Upper lobe of right lung (tissue), 1 donor: ENCODE results near the gene AGFG1. TPM values are rescaled to one million over a fixed set of nuclear protein-coding genes. Genes with fewer than 3 reads are reported as not detected.

Experiments used
- ATAC-seq: fragments of 200-7000 bp; cut with Tn5 transposase; one replicate; pipeline ENCODE4 v1.9.1; 2020; ENCODE audit warnings: mild to moderate bottlenecking, moderate library complexity
- DNase-seq: peaks from one replicate; pipeline ENCODE4 v3.0.0-alpha.2; 2020
- H3K27ac ChIP-seq: fragments of 200-600 bp; one replicate; pipeline ENCODE4 v1.8.0; 2022
- H3K27me3 ChIP-seq: fragments of 200-600 bp; one replicate; pipeline ENCODE4 v1.8.0; 2022; ENCODE audit warnings: mild to moderate bottlenecking
- H3K36me3 ChIP-seq: fragments of 200-600 bp; one replicate; pipeline ENCODE4 v1.8.0; 2022
- H3K4me1 ChIP-seq: fragments of 200-600 bp; one replicate; pipeline ENCODE4 v1.8.0; 2022
- H3K4me3 ChIP-seq: fragments of 200-600 bp; one replicate; pipeline ENCODE4 v1.8.0; 2022; ENCODE audit warnings: mild to moderate bottlenecking
- H3K9me3 ChIP-seq: fragments of 200-600 bp; one replicate; pipeline ENCODE4 v1.8.0; 2022
- intact Hi-C: fragments of 100-400 bp; cut with DNase I; formaldehyde crosslinking; loops from one replicate; pipeline ENCODE4 v1.11.0; 2022
- total RNA-seq: library from RNA; stranded (reverse); fragmentation: NEBNext Ultra II Directional; extraction: Animal tissue kit (Norgen Biotek cat#: 25700); gene quantifications from one replicate; pipeline ENCODE4 v1.2.1, GENCODE V29; 2021
- TF ChIP-seq, protein P1 (sequence below): fragments of 200-600 bp; IDR thresholded peaks from one replicate; pipeline ENCODE4 v1.8.0; 2022; ENCODE audit warnings: antibody characterized with exemption
- donor health status: DM: no; HTN: yes; CAD: no; lungs with severe emphysema.

The AGFG1 gene
- total RNA-seq, 1 donor from 2014 or later = 92.9 TPM

DNA sequence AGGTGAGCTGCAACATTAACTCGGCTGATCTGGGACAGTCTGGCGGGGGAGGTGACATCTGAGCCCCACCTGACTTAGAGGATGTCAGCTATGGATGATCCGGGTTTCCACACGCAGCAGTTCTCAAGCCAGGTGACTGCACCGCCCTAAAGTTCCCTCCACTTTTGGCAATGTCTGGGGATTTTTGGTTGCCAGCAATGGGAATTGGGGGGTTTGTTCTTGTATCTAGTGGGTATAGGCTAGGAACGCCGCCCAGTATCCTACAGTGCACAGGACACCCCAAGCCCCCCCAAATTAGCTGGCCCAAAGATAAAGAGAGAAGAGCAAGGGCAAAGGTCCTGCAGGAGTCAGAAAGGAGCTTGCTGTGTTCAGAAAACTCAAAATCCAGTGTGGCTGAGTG lies 544 bp upstream of the AGFG1 start:
- no peak overlapping the region for H3K4me3 ChIP-seq
- no peak overlapping the region for H3K27ac ChIP-seq
- no peaks in the 10 kb centered on the region for H3K36me3 ChIP-seq
- TF ChIP-seq, protein P1, sequence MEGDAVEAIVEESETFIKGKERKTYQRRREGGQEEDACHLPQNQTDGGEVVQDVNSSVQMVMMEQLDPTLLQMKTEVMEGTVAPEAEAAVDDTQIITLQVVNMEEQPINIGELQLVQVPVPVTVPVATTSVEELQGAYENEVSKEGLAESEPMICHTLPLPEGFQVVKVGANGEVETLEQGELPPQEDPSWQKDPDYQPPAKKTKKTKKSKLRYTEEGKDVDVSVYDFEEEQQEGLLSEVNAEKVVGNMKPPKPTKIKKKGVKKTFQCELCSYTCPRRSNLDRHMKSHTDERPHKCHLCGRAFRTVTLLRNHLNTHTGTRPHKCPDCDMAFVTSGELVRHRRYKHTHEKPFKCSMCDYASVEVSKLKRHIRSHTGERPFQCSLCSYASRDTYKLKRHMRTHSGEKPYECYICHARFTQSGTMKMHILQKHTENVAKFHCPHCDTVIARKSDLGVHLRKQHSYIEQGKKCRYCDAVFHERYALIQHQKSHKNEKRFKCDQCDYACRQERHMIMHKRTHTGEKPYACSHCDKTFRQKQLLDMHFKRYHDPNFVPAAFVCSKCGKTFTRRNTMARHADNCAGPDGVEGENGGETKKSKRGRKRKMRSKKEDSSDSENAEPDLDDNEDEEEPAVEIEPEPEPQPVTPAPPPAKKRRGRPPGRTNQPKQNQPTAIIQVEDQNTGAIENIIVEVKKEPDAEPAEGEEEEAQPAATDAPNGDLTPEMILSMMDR = no peak
- no peaks in the 10 kb centered on the region for H3K27me3 ChIP-seq
- no peak for DNase-seq
- H3K4me1 ChIP-seq = peaks cover 25% of the 10 kb centered on the region
- no peak for ATAC-seq
- intact Hi-C loops = no loop called here
- no peaks in the 10 kb centered on the region for H3K9me3 ChIP-seq

DNA sequence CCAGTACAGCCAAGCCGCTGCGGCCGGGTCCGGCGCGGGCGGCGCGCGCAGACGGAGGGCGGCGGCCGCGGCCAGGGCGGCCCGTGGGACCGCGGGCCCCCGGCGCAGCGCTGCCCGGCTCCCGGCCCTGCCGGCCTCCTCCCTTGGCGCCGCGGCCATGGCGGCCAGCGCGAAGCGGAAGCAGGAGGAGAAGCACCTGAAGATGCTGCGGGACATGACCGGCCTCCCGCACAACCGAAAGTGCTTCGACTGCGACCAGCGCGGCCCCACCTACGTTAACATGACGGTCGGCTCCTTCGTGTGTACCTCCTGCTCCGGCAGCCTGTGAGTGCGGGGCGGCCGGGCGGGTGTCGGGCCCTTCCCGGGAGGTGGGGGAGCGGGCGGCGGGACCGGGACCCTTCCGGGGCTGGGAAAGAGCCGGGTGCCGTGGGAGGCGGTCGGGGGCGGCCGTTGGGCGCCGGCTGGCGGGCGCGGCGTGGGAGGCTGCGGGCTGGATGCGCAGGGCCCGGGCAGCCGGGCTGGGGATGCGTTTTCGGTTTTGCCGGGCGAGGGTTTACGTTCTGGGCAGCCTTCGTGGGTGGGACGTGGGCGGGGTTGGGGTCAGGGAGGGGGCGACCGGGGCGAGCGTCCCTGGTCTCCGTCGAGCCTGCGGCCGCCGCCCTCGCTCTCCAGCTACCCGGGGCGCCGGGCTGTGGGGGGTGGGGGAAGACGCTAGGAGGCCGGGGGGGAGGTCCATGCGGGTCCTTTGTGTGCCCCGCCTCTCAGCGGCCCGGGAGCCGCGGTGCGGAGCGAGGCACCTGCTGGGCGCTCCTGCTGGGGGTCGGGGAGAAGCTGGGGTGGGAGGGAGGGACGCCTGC lies 537 bp downstream of the AGFG1 start:
- DNase-seq (peak; percentile 82), ATAC-seq (peak; percentile 73)
- H3K36me3 ChIP-seq = no peaks in the 10 kb centered on the region
- intact Hi-C loops = no loop called here
- H3K27me3 ChIP-seq = no peaks in the 10 kb centered on the region
- H3K4me3 ChIP-seq = peak overlapping the region; percentile 78
- no peaks in the 10 kb centered on the region for H3K9me3 ChIP-seq
- peak overlapping the region; percentile 90 for H3K27ac ChIP-seq
- TF ChIP-seq, protein P1 = no peak
- peaks cover 25% of the 10 kb centered on the region for H3K4me1 ChIP-seq

DNA sequence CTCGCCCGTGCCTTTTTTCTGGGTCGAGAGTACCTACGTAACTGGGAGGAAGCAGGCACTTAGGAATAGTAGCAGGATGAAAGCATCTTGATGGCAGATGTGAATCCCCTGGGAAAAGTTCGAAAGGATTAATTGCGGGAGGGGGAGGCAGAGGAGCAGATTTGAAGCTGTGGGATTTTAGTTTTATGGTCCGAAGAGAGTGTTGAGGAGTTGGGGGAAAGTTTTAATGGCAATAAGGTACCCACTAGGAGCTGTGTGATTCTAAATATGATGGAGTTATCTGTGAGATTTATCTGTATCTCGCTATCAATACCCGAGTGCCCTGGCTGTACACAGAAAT lies 1.1 kb downstream of the AGFG1 start:
- ATAC-seq = no peak
- Histone ChIP-seq H3K27ac (peak overlapping the region; percentile 90), H3K4me1 (peaks cover 25% of the 10 kb centered on the region)

DNA sequence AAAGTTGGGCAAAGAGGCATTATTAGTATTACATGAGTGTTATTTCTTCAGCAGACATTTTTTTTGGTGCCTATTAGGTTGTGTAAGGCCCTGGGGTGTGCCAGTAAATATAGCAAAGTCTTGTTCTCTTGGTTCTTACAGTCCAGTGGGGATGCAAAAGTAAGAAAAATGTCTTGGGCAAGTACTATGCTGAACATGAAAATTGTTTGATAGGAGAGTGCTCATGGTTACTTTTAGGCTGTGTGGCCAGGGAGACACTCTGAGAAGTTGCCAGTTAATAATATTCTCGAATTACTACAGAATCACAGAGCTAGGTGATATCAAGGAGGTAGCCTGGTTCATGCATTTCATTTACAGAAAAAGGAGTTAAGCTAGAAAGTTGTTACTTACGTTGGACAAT lies 1.9 kb downstream of the AGFG1 start:
- intact Hi-C loops = no loop called here
- peak overlapping the region; percentile 78 for H3K4me3 ChIP-seq
- H3K9me3 ChIP-seq = no peaks in the 10 kb centered on the region
- H3K27me3 ChIP-seq = no peaks in the 10 kb centered on the region
- peaks cover 29% of the 10 kb centered on the region for H3K4me1 ChIP-seq
- ATAC-seq (no peak), DNase-seq (no peak)
- TF ChIP-seq, protein P1 = no peak
- H3K36me3 ChIP-seq = no peaks in the 10 kb centered on the region
- no peak overlapping the region for H3K27ac ChIP-seq

More for the DNA sequence above, 1.1 kb downstream of the AGFG1 start:
- Histone ChIP-seq H3K4me3 (peak overlapping the region; percentile 78), H3K27me3 (no peaks in the 10 kb centered on the region), H3K9me3 (no peaks in the 10 kb centered on the region), H3K36me3 (no peaks in the 10 kb centered on the region)
- TF ChIP-seq, protein P1 = no peak
- intact Hi-C loops = no loop called here
- no peak for DNase-seq

DNA sequence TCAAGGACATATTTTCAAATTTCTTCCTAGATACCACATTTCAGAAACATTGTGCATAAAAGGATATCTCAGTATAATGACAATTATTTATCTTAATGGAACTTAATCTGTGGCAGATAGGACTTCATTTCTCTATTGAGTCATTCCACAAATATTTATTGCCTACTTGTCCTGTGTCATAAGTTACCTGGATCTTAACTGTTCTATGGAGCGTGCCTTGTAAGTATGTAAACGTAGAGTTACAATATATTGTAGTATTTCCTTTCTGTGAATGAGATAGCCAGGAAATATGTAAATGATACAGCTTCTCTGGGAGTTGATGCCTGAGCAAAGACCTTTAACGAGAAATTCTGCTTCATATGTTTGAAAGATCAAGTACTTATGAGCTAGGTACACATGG lies 2.5 kb downstream of the AGFG1 start:
- DNase-seq = no peak
- TF ChIP-seq, protein P1 = no peak
- Histone ChIP-seq H3K27me3 (no peaks in the 10 kb centered on the region), H3K36me3 (no peaks in the 10 kb centered on the region), H3K27ac (no peak overlapping the region), H3K4me3 (peak overlapping the region; percentile 4), H3K4me1 (peaks cover 35% of the 10 kb centered on the region), H3K9me3 (no peaks in the 10 kb centered on the region)
- intact Hi-C loops = no loop called here
- ATAC-seq = no peak
